GM21367 (cell line): Measurements from ENCODE around the gene PRSS3.
A peak's percentile ranks its signal among the peaks of the same experiment; 100 is the strongest.
"Not testable (repeated sequence)": the region's sequence is repeated elsewhere in the genome, so short reads cannot be mapped to it uniquely, and the experiment has no call there.

ENCODE experiments used
- ATAC-seq: cut with Tn5 transposase; IDR thresholded peaks from one replicate; pipeline ENCODE4 v1.9.1; 2021; ENCODE audit not compliant: unreplicated experiment

The PRSS3 gene

GRCh38 chr9:33817327-33818166, 22.2 kb downstream of the PRSS3 start:
- peak; percentile 11 for ATAC-seq

- no peak for ATAC-seq
These were observed 22.9 kb downstream of the PRSS3 start for GRCh38 chr9:33818167-33818846.

GRCh38 chr9:33818847-33819500, 23.6 kb downstream of the PRSS3 start:
- no peak for ATAC-seq

GRCh38 chr9:33820231-33820745, 24.9 kb downstream of the PRSS3 start:
- no peak for ATAC-seq

GRCh38 chr9:33823801-33824200, 28.4 kb downstream of the PRSS3 start:
- no peak for ATAC-seq

- not testable (repeated sequence) for ATAC-seq
These were observed 31.9 kb downstream of the PRSS3 start for GRCh38 chr9:33827285-33827684.

GRCh38 chr9:33829641-33830230, 34.4 kb downstream of the PRSS3 start:
- ATAC-seq: not testable (repeated sequence)

- no peak for ATAC-seq
These were observed 40.4 kb downstream of the PRSS3 start for GRCh38 chr9:33835625-33836260.

- ATAC-seq: not testable (repeated sequence)
These were observed 40.9 kb downstream of the PRSS3 start for GRCh38 chr9:33836261-33836660.

- no peak for ATAC-seq
These were observed 41.8 kb downstream of the PRSS3 start for GRCh38 chr9:33837138-33837537.

GRCh38 chr9:33840381-33840780, 45.0 kb downstream of the PRSS3 start:
- no peak for ATAC-seq

- no peak for ATAC-seq
These were observed 48.1 kb downstream of the PRSS3 start for GRCh38 chr9:33843312-33843961.

GRCh38 chr9:33846231-33846630, 50.9 kb downstream of the PRSS3 start:
- ATAC-seq: no peak

GRCh38 chr9:33847894-33848205, 52.5 kb downstream of the PRSS3 start:
- ATAC-seq: not testable (repeated sequence)
